ENCODE measurements around the gene EMILIN2. TPM values are rescaled to one million over a fixed set of nuclear protein-coding genes. Genes with fewer than 3 reads are reported as not detected.

Gene EMILIN2
- total and polyA plus RNA-seq, 2 donors from 2014 or later: 4.3 to 24.0 TPM

- Histone ChIP-seq H3K4me1 (ENCODE audit: control insufficient read depth in 2 of 3, insufficient read depth in 2 of 3, low read depth in 1 of 3, low read length in 3 of 3) (peaks cover 0 to 2% (median 0%) of the 10 kb centered on the region in 3 donors), H3K9ac (ENCODE audit: low read length in 3 of 3) (no peak overlapping the region), H3K27me3 (ENCODE audit: control insufficient read depth, insufficient read depth, low read length) (no peaks in the 10 kb centered on the region), H3K9me3 (ENCODE audit: control insufficient read depth in 2 of 3, insufficient read depth in 1 of 3, low read length in 3 of 3) (no peaks in the 10 kb centered on the region), H3K27ac (ENCODE audit: low read depth in 2 of 2, low read length in 2 of 2) (no peak overlapping the region), H3K36me3 (ENCODE audit: control insufficient read depth in 2 of 3, insufficient read depth in 3 of 3, low read length in 3 of 3) (no peaks in the 10 kb centered on the region), H3K4me3 (ENCODE audit: low read length in 3 of 3) (no peak overlapping the region)
- intact Hi-C loops (cut with DNase I): no loop called here
- TF ChIP-seq CTCF (IDR thresholded peaks at IDR 0.05; ENCODE audit: borderline replicate concordance, extremely low read depth, insufficient read depth): no peak
- no peak for FAIRE-seq
- peak in 1 of 5 donors; percentile 29 for DNase-seq
Observed at GRCh38 chr18:2908166-2908945, 61.5 kb downstream of the EMILIN2 start.

- Histone ChIP-seq H3K36me3 (ENCODE audit: control insufficient read depth in 2 of 3, insufficient read depth in 3 of 3, low read length in 3 of 3) (peaks cover 0 to 2% (median 0%) of the 10 kb centered on the region in 3 donors), H3K4me3 (ENCODE audit: low read length in 3 of 3) (no peak overlapping the region), H3K4me1 (ENCODE audit: control insufficient read depth in 2 of 3, insufficient read depth in 2 of 3, low read depth in 1 of 3, low read length in 3 of 3) (peaks cover 0 to 2% (median 0%) of the 10 kb centered on the region in 3 donors), H3K9ac (ENCODE audit: low read length in 3 of 3) (no peak overlapping the region), H3K27ac (ENCODE audit: low read depth in 2 of 2, low read length in 2 of 2) (no peak overlapping the region), H3K9me3 (ENCODE audit: control insufficient read depth in 2 of 3, insufficient read depth in 1 of 3, low read length in 3 of 3) (no peaks in the 10 kb centered on the region), H3K27me3 (ENCODE audit: control insufficient read depth, insufficient read depth, low read length) (no peaks in the 10 kb centered on the region)
- intact Hi-C loops (cut with DNase I): no loop called here
- FAIRE-seq (no peak), DNase-seq (peak in 1 of 5 donors; percentile 34)
- TF ChIP-seq CTCF (IDR thresholded peaks at IDR 0.05; ENCODE audit: borderline replicate concordance, extremely low read depth, insufficient read depth): no peak
Observed at GRCh38 chr18:2908946-2909335, 62.1 kb downstream of the EMILIN2 start.

GRCh38 chr18:2909431-2910140, 62.8 kb downstream of the EMILIN2 start:
- no peak overlapping the region for H3K27ac ChIP-seq (ENCODE audit: low read depth in 2 of 2, low read length in 2 of 2)
- H3K4me3 ChIP-seq (ENCODE audit: low read length in 3 of 3): no peak overlapping the region
- H3K4me1 ChIP-seq (ENCODE audit: control insufficient read depth in 2 of 3, insufficient read depth in 2 of 3, low read depth in 1 of 3, low read length in 3 of 3): peaks cover 0 to 3% (median 2%) of the 10 kb centered on the region in 3 donors
- FAIRE-seq (no peak), DNase-seq (peak in 1 of 5 donors; percentile 33)
- no peak overlapping the region for H3K9ac ChIP-seq (ENCODE audit: low read length in 3 of 3)
- peaks cover 0 to 7% (median 0%) of the 10 kb centered on the region in 3 donors for H3K36me3 ChIP-seq (ENCODE audit: control insufficient read depth in 2 of 3, insufficient read depth in 3 of 3, low read length in 3 of 3)
- H3K27me3 ChIP-seq (ENCODE audit: control insufficient read depth, insufficient read depth, low read length): no peaks in the 10 kb centered on the region
- intact Hi-C loops (cut with DNase I): no loop called here
- no peaks in the 10 kb centered on the region for H3K9me3 ChIP-seq (ENCODE audit: control insufficient read depth in 2 of 3, insufficient read depth in 1 of 3, low read length in 3 of 3)
- TF ChIP-seq CTCF (IDR thresholded peaks at IDR 0.05; ENCODE audit: borderline replicate concordance, extremely low read depth, insufficient read depth): no peak
